Activated CD4-positive, alpha-beta memory T cell treated with anti-CD3 and anti-CD28 coated beads, Interleukin-2, amount 10 ng/mL, durations not matched to agents 7 days and 5 days (primary cell): ENCODE results near the gene STAT4. TPM values are rescaled to one million over a fixed set of nuclear protein-coding genes. Genes with fewer than 3 reads are reported as not detected.

ENCODE experiments used
- CTCF ChIA-PET: fragments of 350-600 bp; sonication (Branson Sonifier 250); formaldehyde crosslinking; loops from one replicate; lab custom pipeline; 2021; ENCODE audit warnings: antibody characterized with exemption, inconsistent platforms; lab: Charles Lee
- POLR2A ChIA-PET: fragments of 350-600 bp; sonication (Branson Sonifier 250); formaldehyde crosslinking; loops from one replicate; lab custom pipeline; 2021; ENCODE audit warnings: antibody characterized with exemption; lab: Charles Lee
- DNase-seq: peaks from one replicate; pipeline ENCODE4 v3.0.0-alpha.2; 2020
- H3K27ac Mint-ChIP-seq: one replicate; pipeline ENCODE4 v1.8.0; 2021; ENCODE audit warnings: mild to moderate bottlenecking, mixed read lengths
- H3K27me3 Mint-ChIP-seq: one replicate; pipeline ENCODE4 v1.8.0; 2021; ENCODE audit warnings: mixed read lengths
- H3K36me3 Mint-ChIP-seq: one replicate; pipeline ENCODE4 v1.8.0; 2021; ENCODE audit warnings: low read depth, mixed read lengths
- H3K4me1 Mint-ChIP-seq: one replicate; pipeline ENCODE4 v1.8.0; 2021; ENCODE audit warnings: mixed read lengths
- H3K4me3 Mint-ChIP-seq: one replicate; pipeline ENCODE4 v1.8.0; 2021; ENCODE audit warnings: mild to moderate bottlenecking, mixed read lengths
- H3K9me3 Mint-ChIP-seq: one replicate; pipeline ENCODE4 v1.8.0; 2021; ENCODE audit warnings: mixed read lengths
- total RNA-seq, 2 experiments: library from RNA; stranded (reverse); gene quantifications; one replicate each; pipeline ENCODE4 v1.2.3, GENCODE V29; 2021

Gene STAT4
- total RNA-seq, 2 experiments from 2014 or later, result 122 to 124 TPM

- POLR2A ChIA-PET, result interaction anchor here (0.7 to 4.2 kb wide), 12 partner anchors 11 to 245 kb away, joined by 3 to 48 read pairs (median 4); partner anchors contain the start of gene STAT4
- H3K27ac Mint-ChIP-seq, result peak overlapping the region; percentile 71
- H3K9me3 Mint-ChIP-seq, result peaks cover 5% of the 10 kb centered on the region
- peaks cover 67% of the 10 kb centered on the region for H3K4me1 Mint-ChIP-seq
- peaks cover 70% of the 10 kb centered on the region for H3K36me3 Mint-ChIP-seq
- no peaks in the 10 kb centered on the region for H3K27me3 Mint-ChIP-seq
- CTCF ChIA-PET, result interaction anchor here (1.2 to 3.9 kb wide), 5 partner anchors 11 to 74 kb away, joined by 3 to 18 read pairs (median 6); no protein-coding TSS in a partner anchor
- no peak overlapping the region for H3K4me3 Mint-ChIP-seq
- DNase-seq, result peak; percentile 55
Observed at GRCh38 chr2:191126386-191127085, 24.3 kb downstream of the STAT4 start.

GRCh38 chr2:191125646-191126045 lies 25.1 kb downstream of the STAT4 start:
- H3K4me3 Mint-ChIP-seq, result no peak overlapping the region
- H3K4me1 Mint-ChIP-seq, result peaks cover 66% of the 10 kb centered on the region
- ChIA-PET CTCF (interaction anchor here (1.0 to 3.9 kb wide), 7 partner anchors 10 to 73 kb away, joined by 3 to 18 read pairs (median 4); no protein-coding TSS in a partner anchor), POLR2A (interaction anchor here (0.7 to 4.2 kb wide), 11 partner anchors 10 to 244 kb away, joined by 3 to 48 read pairs (median 4); partner anchors contain the start of gene STAT4)
- peaks cover 74% of the 10 kb centered on the region for H3K36me3 Mint-ChIP-seq
- no peaks in the 10 kb centered on the region for H3K27me3 Mint-ChIP-seq
- DNase-seq, result no peak
- H3K27ac Mint-ChIP-seq, result peak overlapping the region; percentile 12
- peaks cover 5% of the 10 kb centered on the region for H3K9me3 Mint-ChIP-seq

GRCh38 chr2:191122638-191123294 lies 28.0 kb downstream of the STAT4 start:
- ChIA-PET POLR2A (interaction anchor here (0.9 to 1.3 kb wide), 4 partner anchors 9 to 71 kb away, joined by 3 to 5 read pairs (median 4); no protein-coding TSS in a partner anchor), CTCF (interaction anchor here (1.0 kb wide), 1 partner anchor 33 kb away, joined by 3 read pairs; no protein-coding TSS in a partner anchor)
- H3K9me3 Mint-ChIP-seq, result peaks cover 3% of the 10 kb centered on the region
- no peaks in the 10 kb centered on the region for H3K27me3 Mint-ChIP-seq
- H3K27ac Mint-ChIP-seq, result no peak overlapping the region
- H3K4me3 Mint-ChIP-seq, result no peak overlapping the region
- peaks cover 83% of the 10 kb centered on the region for H3K36me3 Mint-ChIP-seq
- peaks cover 56% of the 10 kb centered on the region for H3K4me1 Mint-ChIP-seq
- DNase-seq, result no peak

- Mint-ChIP-seq H3K4me1 (peaks cover 60% of the 10 kb centered on the region), H3K27me3 (no peaks in the 10 kb centered on the region), H3K9me3 (no peaks in the 10 kb centered on the region), H3K36me3 (peaks cover 77% of the 10 kb centered on the region), H3K4me3 (no peak overlapping the region), H3K27ac (no peak overlapping the region)
- DNase-seq, result no peak
- POLR2A ChIA-PET, result interaction anchor here (4.2 to 5.9 kb wide), 2 partner anchors 8 to 53 kb away, joined by 48 to 84 read pairs; no protein-coding TSS in a partner anchor
- CTCF ChIA-PET, result interaction anchor here (1.1 kb wide), 1 partner anchor 38 kb away, joined by 3 read pairs; no protein-coding TSS in a partner anchor
Observed at GRCh38 chr2:191117341-191117740, 33.5 kb downstream of the STAT4 start.

- Mint-ChIP-seq H3K36me3 (peaks cover 68% of the 10 kb centered on the region), H3K27me3 (no peaks in the 10 kb centered on the region), H3K9me3 (no peaks in the 10 kb centered on the region), H3K4me3 (peak overlapping the region; percentile 40), H3K4me1 (peaks cover 63% of the 10 kb centered on the region), H3K27ac (peak overlapping the region; percentile 94)
- ChIA-PET POLR2A (interaction anchor here (0.7 to 5.9 kb wide), 18 partner anchors 10 to 561 kb away, joined by 3 to 84 read pairs (median 8); partner anchors contain the start of genes GLS, NABP1, STAT1 and STAT4), CTCF (interaction anchor here (0.7 to 3.3 kb wide), 10 partner anchors 10 to 561 kb away, joined by 3 to 18 read pairs (median 4); no protein-coding TSS in a partner anchor)
- DNase-seq, result no peak
Observed at GRCh38 chr2:191115804-191116203, 35.0 kb downstream of the STAT4 start.

GRCh38 chr2:191115391-191115790 lies 35.4 kb downstream of the STAT4 start:
- H3K4me3 Mint-ChIP-seq, result peak overlapping the region; percentile 40
- no peaks in the 10 kb centered on the region for H3K27me3 Mint-ChIP-seq
- H3K4me1 Mint-ChIP-seq, result peaks cover 64% of the 10 kb centered on the region
- ChIA-PET CTCF (interaction anchor here (0.7 to 3.3 kb wide), 11 partner anchors 11 to 561 kb away, joined by 3 to 18 read pairs (median 4); partner anchors contain the start of gene STAT4), POLR2A (interaction anchor here (0.7 to 5.9 kb wide), 20 partner anchors 10 to 561 kb away, joined by 3 to 84 read pairs (median 6); partner anchors contain the start of genes GLS, NABP1, STAT1 and STAT4)
- peaks cover 67% of the 10 kb centered on the region for H3K36me3 Mint-ChIP-seq
- peak overlapping the region; percentile 94 for H3K27ac Mint-ChIP-seq
- no peaks in the 10 kb centered on the region for H3K9me3 Mint-ChIP-seq
- DNase-seq, result peak; percentile 73

- ChIA-PET CTCF (interaction anchor here (0.8 to 3.3 kb wide), 6 partner anchors 12 to 63 kb away, joined by 3 to 18 read pairs (median 4); partner anchors contain the start of gene STAT4), POLR2A (interaction anchor here (0.9 to 5.9 kb wide), 19 partner anchors 8 to 562 kb away, joined by 3 to 84 read pairs (median 7); partner anchors contain the start of genes GLS, NABP1, STAT1 and STAT4)
- peak; percentile 39 for DNase-seq
- H3K27ac Mint-ChIP-seq, result peak overlapping the region; percentile 94
- no peaks in the 10 kb centered on the region for H3K27me3 Mint-ChIP-seq
- peaks cover 66% of the 10 kb centered on the region for H3K36me3 Mint-ChIP-seq
- H3K9me3 Mint-ChIP-seq, result no peaks in the 10 kb centered on the region
- H3K4me1 Mint-ChIP-seq, result peaks cover 71% of the 10 kb centered on the region
- H3K4me3 Mint-ChIP-seq, result peak overlapping the region; percentile 61
Observed at GRCh38 chr2:191114403-191114886, 36.3 kb downstream of the STAT4 start.

GRCh38 chr2:191113761-191114160 lies 37.0 kb downstream of the STAT4 start:
- Mint-ChIP-seq H3K9me3 (no peaks in the 10 kb centered on the region), H3K36me3 (peaks cover 60% of the 10 kb centered on the region), H3K4me1 (peaks cover 78% of the 10 kb centered on the region), H3K27ac (peak overlapping the region; percentile 94), H3K27me3 (no peaks in the 10 kb centered on the region), H3K4me3 (no peak overlapping the region)
- DNase-seq, result no peak
- CTCF ChIA-PET, result interaction anchor here (0.8 to 3.3 kb wide), 2 partner anchors 42 to 62 kb away, joined by 3 to 18 read pairs; no protein-coding TSS in a partner anchor
- POLR2A ChIA-PET, result interaction anchor here (1.2 to 5.9 kb wide), 13 partner anchors 9 to 563 kb away, joined by 3 to 84 read pairs (median 15); partner anchors contain the start of genes GLS, NABP1, STAT1 and STAT4

GRCh38 chr2:191112448-191112901 lies 38.3 kb downstream of the STAT4 start:
- Mint-ChIP-seq H3K9me3 (no peaks in the 10 kb centered on the region), H3K36me3 (peaks cover 59% of the 10 kb centered on the region), H3K27me3 (no peaks in the 10 kb centered on the region), H3K27ac (no peak overlapping the region), H3K4me1 (peaks cover 83% of the 10 kb centered on the region), H3K4me3 (no peak overlapping the region)
- CTCF ChIA-PET, result interaction anchor here (1.0 kb wide), 1 partner anchor 14 kb away, joined by 3 read pairs; no protein-coding TSS in a partner anchor
- no peak for DNase-seq
- POLR2A ChIA-PET, result interaction anchor here (0.6 to 5.9 kb wide), 4 partner anchors 14 to 48 kb away, joined by 3 to 84 read pairs (median 4); no protein-coding TSS in a partner anchor

- Mint-ChIP-seq H3K4me1 (peaks cover 66% of the 10 kb centered on the region), H3K4me3 (no peak overlapping the region), H3K27me3 (no peaks in the 10 kb centered on the region), H3K36me3 (peaks cover 61% of the 10 kb centered on the region), H3K9me3 (no peaks in the 10 kb centered on the region), H3K27ac (no peak overlapping the region)
- CTCF ChIA-PET, result no interaction called here
- no peak for DNase-seq
- POLR2A ChIA-PET, result no interaction called here
Observed at GRCh38 chr2:191109888-191110287, 40.9 kb downstream of the STAT4 start.

GRCh38 chr2:191108331-191108730 lies 42.5 kb downstream of the STAT4 start:
- no peaks in the 10 kb centered on the region for H3K9me3 Mint-ChIP-seq
- POLR2A ChIA-PET, result interaction anchor here (1.2 to 1.4 kb wide), 3 partner anchors 42 to 57 kb away, joined by 3 to 7 read pairs (median 4); partner anchors contain the start of gene STAT4
- peaks cover 56% of the 10 kb centered on the region for H3K4me1 Mint-ChIP-seq
- H3K36me3 Mint-ChIP-seq, result peaks cover 56% of the 10 kb centered on the region
- no peak overlapping the region for H3K27ac Mint-ChIP-seq
- H3K4me3 Mint-ChIP-seq, result no peak overlapping the region
- DNase-seq, result no peak
- H3K27me3 Mint-ChIP-seq, result no peaks in the 10 kb centered on the region
- CTCF ChIA-PET, result interaction anchor here (1.7 kb wide), 1 partner anchor 56 kb away, joined by 6 read pairs; no protein-coding TSS in a partner anchor
